Measurements from ENCODE around the gene CCR5.

Gene CCR5

DNA sequence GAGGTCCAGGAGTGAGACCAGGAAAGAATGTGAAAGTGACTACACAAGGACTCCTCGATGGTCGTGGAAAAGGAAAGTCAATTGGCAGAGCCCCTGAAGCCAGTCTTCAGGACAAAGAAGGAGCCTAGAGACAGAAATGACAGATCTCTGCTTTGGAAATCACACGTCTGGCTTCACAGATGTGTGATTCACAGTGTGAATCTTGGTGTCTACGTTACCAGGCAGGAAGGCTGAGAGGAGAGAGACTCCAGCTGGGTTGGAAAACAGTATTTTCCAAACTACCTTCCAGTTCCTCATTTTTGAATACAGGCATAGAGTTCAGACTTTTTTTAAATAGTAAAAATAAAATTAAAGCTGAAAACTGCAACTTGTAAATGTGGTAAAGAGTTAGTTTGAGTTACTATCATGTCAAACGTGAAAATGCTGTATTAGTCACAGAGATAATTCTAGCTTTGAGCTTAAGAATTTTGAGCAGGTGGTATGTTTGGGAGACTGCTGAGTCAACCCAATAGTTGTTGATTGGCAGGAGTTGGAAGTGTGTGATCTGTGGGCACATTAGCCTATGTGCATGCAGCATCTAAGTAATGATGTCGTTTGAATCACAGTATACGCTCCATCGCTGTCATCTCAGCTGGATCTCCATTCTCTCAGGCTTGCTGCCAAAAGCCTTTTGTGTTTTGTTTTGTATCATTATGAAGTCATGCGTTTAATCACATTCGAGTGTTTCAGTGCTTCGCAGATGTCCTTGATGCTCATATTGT lies 10.8 kb upstream of the CCR5 start:
- no peak for DNase-seq

DNA sequence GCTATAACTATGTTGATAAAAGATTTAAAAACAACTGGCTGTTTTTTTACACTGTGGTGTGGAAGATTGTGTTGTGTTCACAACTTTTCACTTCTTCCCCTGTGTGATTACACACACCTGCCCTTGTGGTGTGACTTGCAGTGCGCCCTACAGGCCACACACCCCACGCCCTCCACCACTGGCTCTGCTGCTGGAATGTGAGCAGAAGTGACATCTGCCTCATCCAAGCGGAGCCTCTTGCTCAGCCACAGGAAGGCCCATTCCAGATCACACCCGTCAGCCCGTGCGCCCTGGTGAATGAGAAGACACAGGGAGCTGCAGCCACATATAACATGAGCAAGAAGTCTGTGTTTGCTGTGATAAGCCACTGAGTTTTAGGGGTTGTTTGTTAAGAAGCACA lies 9.8 kb upstream of the CCR5 start:
- DNase-seq = peak; percentile 20

DNA sequence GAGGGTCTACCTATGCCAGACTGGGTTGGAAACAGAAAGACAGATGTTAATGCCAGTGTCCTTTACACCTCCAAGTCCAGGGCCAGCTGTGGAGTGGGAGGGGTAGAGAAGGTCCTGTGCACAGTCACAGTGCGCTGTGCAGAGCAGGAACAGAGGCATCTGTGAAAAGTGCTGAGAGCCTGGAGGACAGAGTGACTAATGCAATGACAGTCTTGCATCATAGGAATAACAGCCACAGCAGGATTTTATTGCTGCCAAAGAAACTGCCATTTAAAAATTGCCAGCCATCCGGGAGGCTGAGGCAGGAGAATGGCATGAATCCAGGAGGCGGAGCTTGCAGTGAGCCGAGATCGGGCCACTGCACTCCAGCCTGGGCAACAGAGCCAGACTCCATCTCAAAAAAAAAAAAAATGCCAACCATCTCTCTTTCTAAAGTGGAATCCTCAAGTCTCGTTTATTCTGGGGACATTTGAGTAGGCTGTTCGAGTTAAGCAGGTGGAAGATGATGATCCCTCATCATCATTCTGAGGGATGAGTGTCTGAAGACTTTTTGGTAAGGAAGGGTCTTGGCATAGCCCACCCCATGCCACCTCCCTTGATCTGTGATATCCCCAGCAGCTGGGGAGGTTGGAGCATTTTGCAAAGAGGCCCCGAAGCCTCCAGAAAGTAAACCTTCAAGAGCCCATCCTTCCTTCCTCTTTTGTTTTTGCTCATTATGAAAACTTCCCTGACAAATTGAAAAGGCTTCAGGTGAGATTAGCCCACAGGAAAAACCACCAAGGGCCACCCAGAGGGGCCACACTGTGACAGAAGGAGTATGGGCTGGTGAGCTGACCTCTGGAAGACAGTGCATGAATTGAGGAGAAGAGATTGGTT lies 9.1 kb upstream of the CCR5 start:
- peak; percentile 35 for DNase-seq

DNA sequence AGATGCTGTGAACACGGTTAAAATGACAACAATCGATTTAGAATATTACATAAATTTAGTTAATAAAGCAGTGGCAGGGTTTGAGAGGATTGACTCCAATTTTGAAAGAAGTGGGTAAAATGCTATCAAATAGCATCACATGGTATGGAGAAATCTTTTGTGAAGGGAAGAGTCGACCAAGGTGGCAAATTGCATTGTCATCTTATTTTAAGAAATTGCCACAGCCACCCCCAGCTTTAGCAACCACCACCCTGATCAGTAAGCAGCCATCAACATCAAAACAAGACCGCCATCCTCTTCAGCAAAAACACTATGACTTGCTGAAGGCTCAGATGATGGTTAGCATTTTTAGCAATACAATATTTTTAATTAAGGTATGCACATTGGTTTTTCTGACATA lies 5.7 kb upstream of the CCR5 start:
- no peak for DNase-seq

DNA sequence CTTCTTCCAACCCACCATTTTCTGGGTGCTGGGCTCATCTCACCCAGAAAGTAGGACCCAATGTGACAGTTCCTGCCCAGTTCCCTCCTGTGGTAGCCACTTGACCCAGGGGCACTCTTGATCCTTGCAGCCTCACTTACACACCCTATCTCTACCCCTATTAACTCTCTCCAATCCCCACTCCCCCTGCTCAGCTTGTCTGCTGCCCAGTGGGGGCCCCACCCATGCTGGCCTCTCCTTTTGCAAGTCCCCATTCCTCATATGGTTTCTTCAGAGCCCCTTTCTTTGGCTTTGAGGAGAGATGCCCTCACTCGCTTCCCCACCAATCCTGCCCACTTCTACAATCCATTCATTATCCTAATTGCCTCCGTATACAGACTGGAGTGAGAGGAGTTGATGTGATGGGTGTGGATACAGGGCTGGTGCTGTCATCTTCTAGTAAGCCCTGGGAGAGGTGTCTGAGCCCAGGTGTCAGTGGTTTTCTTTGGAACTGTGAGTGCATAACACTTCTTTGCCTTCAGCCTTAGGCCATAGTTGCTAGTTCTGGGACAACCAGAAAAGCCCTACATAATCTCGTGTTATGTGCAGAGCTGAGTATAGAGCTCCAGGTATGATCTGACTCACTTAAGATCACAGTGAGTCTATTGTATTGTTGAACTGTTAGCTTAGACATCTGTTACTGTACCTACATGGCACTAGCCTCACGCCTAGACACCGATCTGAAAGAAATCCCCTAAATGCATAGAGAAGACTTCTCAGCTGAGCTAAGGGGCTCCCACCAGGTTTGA lies 4.8 kb upstream of the CCR5 start:
- no peak for DNase-seq

DNA sequence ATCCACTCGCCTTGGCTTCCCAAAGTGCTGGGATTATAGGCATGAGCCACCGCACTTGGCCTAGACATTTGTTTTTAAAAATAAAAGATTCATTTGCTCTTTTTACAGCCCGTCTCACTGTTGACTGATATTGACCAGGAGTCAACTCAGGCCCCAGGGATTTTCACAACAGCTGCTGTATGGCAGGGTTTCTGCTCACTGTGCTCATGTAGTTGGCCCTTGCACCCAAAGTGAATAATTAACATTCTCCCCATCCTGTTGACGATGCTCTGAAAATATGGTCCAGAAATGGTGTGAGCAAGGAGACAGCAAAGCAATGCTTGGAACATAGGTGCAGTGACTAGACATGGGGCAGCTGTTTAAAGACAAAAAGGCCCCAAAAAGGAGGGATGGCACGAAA lies 2.9 kb upstream of the CCR5 start:
- no peak for DNase-seq

DNA sequence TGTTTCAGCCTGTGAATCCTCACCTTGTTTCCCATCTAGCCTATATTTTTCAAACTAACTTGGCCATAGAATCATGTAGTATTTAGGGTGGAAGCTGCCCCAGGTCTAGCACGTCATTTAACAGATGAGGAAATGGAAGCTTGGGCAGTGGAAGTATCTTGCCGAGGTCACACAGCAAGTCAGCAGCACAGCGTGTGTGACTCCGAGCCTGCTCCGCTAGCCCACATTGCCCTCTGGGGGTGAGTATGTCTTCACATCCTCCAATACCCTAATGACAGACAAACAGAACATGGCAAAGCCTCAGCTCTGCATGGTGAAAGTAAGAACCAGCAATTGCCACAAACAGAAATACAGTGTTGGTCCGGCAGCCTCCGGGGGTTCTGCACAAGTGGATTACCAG lies 2.2 kb upstream of the CCR5 start:
- peak; percentile 68 for DNase-seq

DNA sequence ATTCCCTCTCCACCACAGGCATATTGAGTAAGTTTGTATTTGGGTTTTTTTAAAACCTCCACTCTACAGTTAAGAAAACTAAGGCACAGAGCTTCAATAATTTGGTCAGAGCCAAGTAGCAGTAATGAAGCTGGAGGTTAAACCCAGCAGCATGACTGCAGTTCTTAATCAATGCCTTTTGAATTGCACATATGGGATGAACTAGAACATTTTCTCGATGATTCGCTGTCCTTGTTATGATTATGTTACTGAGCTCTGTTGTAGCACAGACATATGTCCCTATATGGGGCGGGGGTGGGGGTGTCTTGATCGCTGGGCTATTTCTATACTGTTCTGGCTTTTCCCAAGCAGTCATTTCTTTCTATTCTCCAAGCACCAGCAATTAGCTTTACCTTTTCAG lies 1.6 kb upstream of the CCR5 start:
- no peak for DNase-seq

DNA sequence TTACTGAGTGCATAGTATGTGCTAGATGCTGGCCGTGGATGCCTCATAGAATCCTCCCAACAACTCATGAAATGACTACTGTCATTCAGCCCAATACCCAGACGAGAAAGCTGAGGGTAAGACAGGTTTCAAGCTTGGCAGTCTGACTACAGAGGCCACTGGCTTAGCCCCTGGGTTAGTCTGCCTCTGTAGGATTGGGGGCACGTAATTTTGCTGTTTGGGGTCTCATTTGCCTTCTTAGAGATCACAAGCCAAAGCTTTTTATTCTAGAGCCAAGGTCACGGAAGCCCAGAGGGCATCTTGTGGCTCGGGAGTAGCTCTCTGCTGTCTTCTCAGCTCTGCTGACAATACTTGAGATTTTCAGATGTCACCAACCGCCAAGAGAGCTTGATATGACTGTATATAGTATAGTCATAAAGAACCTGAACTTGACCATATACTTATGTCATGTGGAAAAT lies 1.0 kb upstream of the CCR5 start:
- no peak for DNase-seq

DNA sequence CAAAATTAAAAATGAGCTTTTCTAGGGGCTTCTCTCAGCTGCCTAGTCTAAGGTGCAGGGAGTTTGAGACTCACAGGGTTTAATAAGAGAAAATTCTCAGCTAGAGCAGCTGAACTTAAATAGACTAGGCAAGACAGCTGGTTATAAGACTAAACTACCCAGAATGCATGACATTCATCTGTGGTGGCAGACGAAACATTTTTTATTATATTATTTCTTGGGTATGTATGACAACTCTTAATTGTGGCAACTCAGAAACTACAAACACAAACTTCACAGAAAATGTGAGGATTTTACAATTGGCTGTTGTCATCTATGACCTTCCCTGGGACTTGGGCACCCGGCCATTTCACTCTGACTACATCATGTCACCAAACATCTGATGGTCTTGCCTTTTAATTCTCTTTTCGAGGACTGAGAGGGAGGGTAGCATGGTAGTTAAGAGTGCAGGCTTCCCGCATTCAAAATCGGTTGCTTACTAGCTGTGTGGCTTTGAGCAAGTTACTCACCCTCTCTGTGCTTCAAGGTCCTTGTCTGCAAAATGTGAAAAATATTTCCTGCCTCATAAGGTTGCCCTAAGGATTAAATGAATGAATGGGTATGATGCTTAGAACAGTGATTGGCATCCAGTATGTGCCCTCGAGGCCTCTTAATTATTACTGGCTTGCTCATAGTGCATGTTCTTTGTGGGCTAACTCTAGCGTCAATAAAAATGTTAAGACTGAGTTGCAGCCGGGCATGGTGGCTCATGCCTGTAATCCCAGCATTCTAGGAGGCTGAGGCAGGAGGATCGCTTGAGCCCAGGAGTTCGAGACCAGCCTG lies 984 bp downstream of the CCR5 start:
- DNase-seq = no peak

DNA sequence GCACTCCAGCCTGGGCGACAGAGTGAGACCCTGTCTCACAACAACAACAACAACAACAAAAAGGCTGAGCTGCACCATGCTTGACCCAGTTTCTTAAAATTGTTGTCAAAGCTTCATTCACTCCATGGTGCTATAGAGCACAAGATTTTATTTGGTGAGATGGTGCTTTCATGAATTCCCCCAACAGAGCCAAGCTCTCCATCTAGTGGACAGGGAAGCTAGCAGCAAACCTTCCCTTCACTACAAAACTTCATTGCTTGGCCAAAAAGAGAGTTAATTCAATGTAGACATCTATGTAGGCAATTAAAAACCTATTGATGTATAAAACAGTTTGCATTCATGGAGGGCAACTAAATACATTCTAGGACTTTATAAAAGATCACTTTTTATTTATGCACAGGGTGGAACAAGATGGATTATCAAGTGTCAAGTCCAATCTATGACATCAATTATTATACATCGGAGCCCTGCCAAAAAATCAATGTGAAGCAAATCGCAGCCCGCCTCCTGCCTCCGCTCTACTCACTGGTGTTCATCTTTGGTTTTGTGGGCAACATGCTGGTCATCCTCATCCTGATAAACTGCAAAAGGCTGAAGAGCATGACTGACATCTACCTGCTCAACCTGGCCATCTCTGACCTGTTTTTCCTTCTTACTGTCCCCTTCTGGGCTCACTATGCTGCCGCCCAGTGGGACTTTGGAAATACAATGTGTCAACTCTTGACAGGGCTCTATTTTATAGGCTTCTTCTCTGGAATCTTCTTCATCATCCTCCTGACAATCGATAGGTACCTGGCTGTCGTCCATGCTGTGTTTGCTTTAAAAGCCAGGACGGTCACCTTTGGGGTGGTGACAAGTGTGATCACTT lies 2.0 kb downstream of the CCR5 start:
- DNase-seq = no peak

DNA sequence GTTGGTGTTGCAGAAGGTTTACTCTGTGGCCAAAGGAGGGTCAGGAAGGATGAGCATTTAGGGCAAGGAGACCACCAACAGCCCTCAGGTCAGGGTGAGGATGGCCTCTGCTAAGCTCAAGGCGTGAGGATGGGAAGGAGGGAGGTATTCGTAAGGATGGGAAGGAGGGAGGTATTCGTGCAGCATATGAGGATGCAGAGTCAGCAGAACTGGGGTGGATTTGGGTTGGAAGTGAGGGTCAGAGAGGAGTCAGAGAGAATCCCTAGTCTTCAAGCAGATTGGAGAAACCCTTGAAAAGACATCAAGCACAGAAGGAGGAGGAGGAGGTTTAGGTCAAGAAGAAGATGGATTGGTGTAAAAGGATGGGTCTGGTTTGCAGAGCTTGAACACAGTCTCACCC lies 4.0 kb downstream of the CCR5 start:
- DNase-seq = no peak

DNA sequence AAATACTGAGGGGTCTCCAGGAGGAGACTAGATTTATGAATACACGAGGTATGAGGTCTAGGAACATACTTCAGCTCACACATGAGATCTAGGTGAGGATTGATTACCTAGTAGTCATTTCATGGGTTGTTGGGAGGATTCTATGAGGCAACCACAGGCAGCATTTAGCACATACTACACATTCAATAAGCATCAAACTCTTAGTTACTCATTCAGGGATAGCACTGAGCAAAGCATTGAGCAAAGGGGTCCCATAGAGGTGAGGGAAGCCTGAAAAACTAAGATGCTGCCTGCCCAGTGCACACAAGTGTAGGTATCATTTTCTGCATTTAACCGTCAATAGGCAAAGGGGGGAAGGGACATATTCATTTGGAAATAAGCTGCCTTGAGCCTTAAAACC lies 4.5 kb downstream of the CCR5 start:
- DNase-seq = no peak

DNA sequence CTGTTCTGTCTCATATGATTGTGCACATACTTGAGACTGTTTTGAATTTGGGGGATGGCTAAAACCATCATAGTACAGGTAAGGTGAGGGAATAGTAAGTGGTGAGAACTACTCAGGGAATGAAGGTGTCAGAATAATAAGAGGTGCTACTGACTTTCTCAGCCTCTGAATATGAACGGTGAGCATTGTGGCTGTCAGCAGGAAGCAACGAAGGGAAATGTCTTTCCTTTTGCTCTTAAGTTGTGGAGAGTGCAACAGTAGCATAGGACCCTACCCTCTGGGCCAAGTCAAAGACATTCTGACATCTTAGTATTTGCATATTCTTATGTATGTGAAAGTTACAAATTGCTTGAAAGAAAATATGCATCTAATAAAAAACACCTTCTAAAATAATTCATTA lies 5.1 kb downstream of the CCR5 start:
- no peak for DNase-seq

DNA sequence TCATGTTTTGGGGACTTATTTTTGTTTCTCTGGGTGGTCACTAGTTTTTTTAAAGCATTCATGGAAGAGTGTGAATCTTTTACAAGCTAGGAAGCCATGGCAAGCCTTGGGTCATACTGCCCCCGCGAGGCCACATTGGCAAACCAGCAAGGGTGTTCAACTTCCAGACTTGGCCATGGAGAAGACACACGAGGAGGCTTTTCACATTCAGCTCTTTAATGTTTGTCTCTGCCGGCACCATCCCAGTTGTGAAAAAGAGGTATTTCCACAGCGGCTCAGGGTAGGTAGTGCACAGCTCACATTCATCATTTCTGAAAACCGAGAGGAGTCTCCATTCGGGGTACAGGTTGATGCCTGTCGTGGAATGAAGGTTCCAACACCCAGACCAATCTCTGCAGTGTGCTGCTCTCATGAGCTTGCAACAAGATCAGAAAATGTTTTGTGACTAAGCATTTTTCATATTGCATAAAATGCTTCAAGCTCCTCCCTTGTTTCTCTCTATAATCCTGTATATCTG lies 7.7 kb downstream of the CCR5 start:
- no peak for DNase-seq

DNA sequence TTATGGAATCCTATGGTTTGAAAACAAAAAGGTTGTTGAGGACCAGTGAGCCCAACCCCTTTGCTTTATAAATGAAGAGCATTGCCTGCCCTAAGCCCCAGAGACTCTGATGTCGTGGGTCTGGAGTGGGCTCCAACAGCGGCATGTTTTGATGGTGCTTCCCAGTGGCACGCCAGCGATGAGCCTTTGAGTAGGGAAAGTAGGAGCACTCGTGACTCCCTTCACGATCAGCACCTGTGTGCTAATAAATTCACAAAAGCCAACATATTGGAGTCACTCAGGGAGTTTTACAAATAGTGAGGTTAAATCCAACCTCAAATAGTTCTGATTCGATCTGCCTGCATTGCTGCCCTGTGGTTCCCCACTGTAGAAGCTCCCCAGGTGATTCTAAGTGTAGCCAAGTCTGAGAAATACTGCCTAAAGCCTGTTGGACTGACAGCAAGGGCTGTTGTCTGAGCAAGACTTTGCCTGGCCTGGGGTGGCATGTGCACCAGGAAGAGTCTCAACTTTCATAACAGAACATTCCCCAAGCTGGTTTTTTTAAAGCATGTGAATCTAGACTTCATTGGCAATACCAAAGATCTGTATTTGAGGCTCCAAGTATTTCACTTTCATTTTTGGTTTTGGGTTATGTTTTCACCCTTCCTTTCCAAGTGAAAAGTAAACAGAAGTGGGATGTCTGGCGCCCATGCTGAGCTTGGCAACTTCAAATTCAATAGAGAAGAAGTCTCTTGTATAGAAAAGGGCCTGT lies 9.9 kb downstream of the CCR5 start:
- no peak for DNase-seq

DNA sequence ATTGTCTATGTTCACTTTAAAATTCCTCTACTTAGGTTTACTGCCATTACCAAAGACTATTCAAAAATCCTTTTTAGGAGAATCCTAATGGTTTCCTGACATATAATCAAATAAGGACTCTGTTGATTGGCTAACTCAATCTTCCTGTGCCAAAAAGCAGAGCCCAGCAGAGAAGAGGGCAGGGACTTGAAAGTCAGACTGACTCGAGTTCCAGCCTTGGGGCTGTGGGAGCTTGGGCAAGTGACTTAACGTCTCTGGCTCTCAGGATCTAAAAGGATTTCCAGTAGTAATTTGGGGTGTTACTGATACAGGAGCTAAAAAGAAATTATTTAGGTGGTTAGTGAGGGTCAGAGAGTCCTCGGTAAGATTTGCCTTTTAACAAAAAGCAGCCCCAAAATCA lies 10.9 kb downstream of the CCR5 start:
- DNase-seq = no peak

DNA sequence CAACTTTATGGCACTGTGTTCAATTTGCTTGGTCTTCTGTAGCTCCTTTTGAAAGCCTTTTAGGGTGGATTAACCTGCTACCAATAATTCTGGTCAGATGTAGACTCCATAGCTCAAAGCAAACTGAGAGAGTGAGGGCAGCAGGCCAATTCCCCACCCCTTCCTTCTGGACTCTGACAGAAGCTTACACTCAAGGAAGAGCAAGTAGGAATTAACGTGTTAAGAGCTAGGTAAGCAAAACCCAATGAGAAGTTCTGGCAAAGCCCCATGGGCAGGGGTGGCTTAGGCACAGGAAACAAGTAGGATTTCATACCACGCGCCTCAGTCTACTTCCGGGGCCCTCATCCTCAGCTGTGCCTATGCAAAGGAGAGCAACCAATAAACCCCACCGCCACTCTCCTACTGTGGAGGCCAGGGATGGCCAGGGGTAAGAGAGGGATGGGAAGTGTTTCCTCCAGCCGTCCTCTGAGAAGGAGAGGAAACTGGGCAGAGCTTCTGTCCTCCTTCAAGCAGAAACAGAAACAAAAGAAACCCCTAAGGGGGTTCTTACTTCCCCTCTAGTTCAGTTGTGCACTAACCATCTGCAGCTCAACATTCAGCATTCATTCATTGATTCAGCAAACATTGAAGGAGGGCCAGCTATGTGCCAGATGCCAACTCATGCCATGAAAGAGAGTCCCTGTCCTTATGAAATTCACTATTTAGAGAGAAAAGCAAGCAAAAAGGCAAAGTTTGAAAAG lies 12.6 kb downstream of the CCR5 start:
- no peak for DNase-seq

DNA sequence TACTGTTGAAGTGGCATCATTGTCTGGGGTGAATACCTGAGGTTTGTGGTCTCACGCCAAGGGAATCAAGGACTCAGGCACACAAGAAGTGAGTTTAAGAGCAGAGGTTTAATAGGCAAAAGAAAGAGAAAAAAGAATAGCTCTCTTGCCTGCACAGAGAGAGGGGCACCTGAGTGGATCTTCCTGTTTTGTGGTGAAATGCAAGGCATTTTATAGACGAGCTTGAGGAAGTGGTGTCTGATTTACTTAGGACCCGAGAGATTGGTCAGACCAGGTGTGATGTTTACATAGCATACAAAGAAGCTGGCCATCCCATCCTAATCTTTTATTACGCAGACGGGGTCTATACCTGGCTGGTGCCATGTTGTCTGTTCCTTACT lies 13.2 kb downstream of the CCR5 start:
- DNase-seq = no peak

DNA sequence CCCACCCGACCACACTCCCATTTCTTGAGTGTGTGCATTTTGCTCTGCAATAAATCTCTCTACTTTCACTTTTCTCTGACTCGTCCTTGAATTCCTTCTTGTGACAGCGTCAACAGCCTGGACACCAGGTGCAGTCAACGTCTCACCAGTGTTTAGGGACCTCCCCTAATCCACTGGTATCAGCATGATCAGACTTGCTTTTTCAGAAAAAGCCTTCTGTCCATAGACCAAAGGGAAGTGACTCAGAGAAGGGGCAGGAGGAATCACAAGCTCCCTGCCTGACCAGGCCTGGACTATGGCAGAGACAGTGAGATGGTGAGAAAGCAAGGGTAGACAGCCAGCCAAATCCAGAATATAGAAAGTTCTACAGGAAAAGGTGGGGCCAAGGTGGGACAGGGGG lies 15.5 kb downstream of the CCR5 start:
- no peak for DNase-seq

Data from NK-92 treated with Interleukin-12 subunit alpha and Interleukin-12 subunit beta, amount 100 ng/mL, for 24 hours (cell line).